Panc1 (cell line): Measurements from ENCODE around the gene CEP44. TPM values are rescaled to one million over a fixed set of nuclear protein-coding genes. Genes with fewer than 3 reads are reported as not detected.

Source experiments
- ATAC-seq: fragments of 200-7000 bp; cut with Tn5 transposase; 2 replicates; pipeline ENCODE4 v1.9.1; 2020; ENCODE audit warnings: mild to moderate bottlenecking, moderate library complexity
- BruUV-seq: library from RNA; stranded (reverse); fragments of 400-500 nt; replicated peaks from 2 replicates; lab custom pipeline; 2021; lab: Mats Ljungman, UMichigan
- CTCF ChIA-PET: fragments of 300-600 bp; sonication (Branson Sonifier 250); formaldehyde crosslinking; loops from one replicate; lab custom pipeline; 2022; ENCODE audit warnings: antibody characterized with exemption; lab: Charles Lee
- POLR2A ChIA-PET: fragments of 300-600 bp; sonication (Branson Sonifier 250); formaldehyde crosslinking; loops from one replicate; lab custom pipeline; 2022; ENCODE audit warnings: antibody characterized with exemption; lab: Charles Lee
- DNase-seq: peaks from one replicate; pipeline ENCODE4 v3.0.0-alpha.2; 2010; ENCODE audit warnings: low read depth, low spot score
- H3K27ac ChIP-seq: 2 replicates; pipeline ENCODE4 v1.5.1; 2011; ENCODE audit warnings: mild to moderate bottlenecking, low read length, inconsistent platforms
- H3K27me3 ChIP-seq: fragments of 200-500 bp; sonication (Bioruptor generic); 2 replicates; pipeline ENCODE4 v1.6.0; 2014; ENCODE audit warnings: low read length, inconsistent platforms; ENCODE audit not compliant: control insufficient read depth, insufficient read depth
- H3K36me3 ChIP-seq: fragments of 200-500 bp; sonication (Bioruptor generic); 2 replicates; pipeline ENCODE4 v1.5.1; 2014; ENCODE audit warnings: inconsistent platforms, mild to moderate bottlenecking, low read length, moderate library complexity; ENCODE audit not compliant: control insufficient read depth, insufficient read depth
- H3K4me1 ChIP-seq: 2 replicates; pipeline ENCODE4 v1.5.1; 2011; ENCODE audit warnings: inconsistent platforms, mild to moderate bottlenecking, low read length, moderate library complexity; ENCODE audit not compliant: control insufficient read depth, insufficient read depth
- H3K4me3 ChIP-seq, 2 experiments: 2 replicates each; pipeline ENCODE4 v1.5.1; 2011 to 2012; ENCODE audit warnings: low read depth in 2 of 2, low read length in 2 of 2, mild to moderate bottlenecking in 2 of 2, inconsistent platforms in 1 of 2, moderate library complexity in 1 of 2
- H3K9me3 ChIP-seq: fragments of 200-500 bp; sonication (Bioruptor generic); 2 replicates; pipeline ENCODE4 v1.5.1; 2014; ENCODE audit warnings: low read depth, mild to moderate bottlenecking, inconsistent platforms, low read length, moderate library complexity; ENCODE audit not compliant: control insufficient read depth, insufficient read depth
- POLR2AphosphoS5 ChIP-seq: IDR thresholded peaks from 2 replicates; pipeline ENCODE4 v1.6.1; 2012; ENCODE audit warnings: mild to moderate bottlenecking, low read depth, low read length, moderate library complexity
- SIN3A ChIP-seq: IDR thresholded peaks from 2 replicates; pipeline ENCODE4 v1.6.1; 2012; ENCODE audit warnings: low read depth, mild to moderate bottlenecking, low read length, moderate library complexity, borderline replicate concordance; ENCODE audit not compliant: insufficient read depth
- TCF7L2 ChIP-seq: IDR thresholded peaks from 2 replicates; pipeline ENCODE4 v1.6.1; 2011; ENCODE audit warnings: mild to moderate bottlenecking, low read depth, low read length, inconsistent platforms
- in situ Hi-C: cut with HindIII; loops from 2 replicates; pipeline ENCODE4 v1.10.0; 2016; ENCODE audit warnings: low sequenced_read_pairs, low pct_unique_long_range_greater_than_20kb
- intact Hi-C: fragments of 100-400 bp; cut with micrococcal nuclease; formaldehyde crosslinking; loops from one replicate; pipeline ENCODE4 v1.10.0; 2022; ENCODE audit not compliant: unreplicated experiment
- total RNA-seq: library from RNA; stranded (reverse); gene quantifications from one replicate; pipeline ENCODE4 v1.2.1, GENCODE V29; 2021; ENCODE audit not compliant: unreplicated experiment
- TF ChIP-seq, protein P1 (sequence below), 2 experiments: IDR thresholded peaks; 2 replicates each; pipeline ENCODE4 v1.6.1; 2011 to 2012; ENCODE audit warnings: low read depth in 2 of 2, control low read depth in 1 of 2, low read length in 1 of 2, mild to moderate bottlenecking in 1 of 2, moderate library complexity in 1 of 2; ENCODE audit not compliant: insufficient read depth in 1 of 2
- TF ChIP-seq, protein P2 (sequence below): fragments of 450-650 bp; IDR thresholded peaks from 2 replicates; pipeline ENCODE4 v1.5.1; 2017; ENCODE audit warnings: mild to moderate bottlenecking

Gene CEP44
- total RNA-seq, 1 experiment from 2014 or later, result 9.8 TPM

DNA sequence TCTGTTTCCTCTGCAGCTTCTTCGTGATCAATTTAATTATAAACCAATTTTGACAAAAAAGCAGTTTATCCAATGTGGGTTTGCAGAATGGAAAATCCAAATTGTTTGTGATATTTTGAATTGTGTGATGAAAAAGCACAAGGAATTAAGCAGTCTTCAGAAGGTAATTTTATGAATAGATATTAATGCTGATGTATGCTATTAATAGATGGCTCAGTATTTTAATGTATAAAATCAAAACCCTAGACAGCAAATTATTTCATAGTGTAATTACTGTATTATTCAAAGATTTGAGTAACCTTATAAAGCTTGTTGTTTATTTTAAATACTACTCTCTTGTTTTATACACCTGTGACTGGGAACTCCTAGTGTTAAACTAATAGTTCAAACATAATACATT lies 20.0 kb downstream of the CEP44 start:
- in situ Hi-C loops, result no loop called here
- no TSS peak for BruUV-seq
- ATAC-seq, result no peak

DNA sequence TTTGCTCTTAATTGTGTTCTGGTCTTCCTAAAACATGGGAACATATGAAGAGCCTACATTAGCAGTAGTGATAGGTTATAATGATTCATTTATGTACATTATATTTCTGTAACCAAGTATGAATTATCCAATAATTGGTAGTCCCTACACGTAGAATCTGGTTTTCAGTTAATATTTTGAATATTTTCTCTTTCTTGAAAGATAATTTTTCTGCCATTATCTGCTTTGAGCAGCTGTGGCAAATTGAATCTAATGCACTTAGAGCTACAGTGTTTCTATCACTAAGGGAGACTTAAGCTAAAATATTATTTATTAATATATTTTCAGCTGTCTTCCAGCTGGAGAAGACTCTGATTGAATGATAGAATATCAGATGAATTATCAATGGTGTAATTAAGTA lies 21.0 kb downstream of the CEP44 start:
- DNase-seq (no peak), ATAC-seq (no peak)
- Histone ChIP-seq H3K9me3 (no peaks in the 10 kb centered on the region), H3K4me1 (no peaks in the 10 kb centered on the region), H3K27me3 (no peaks in the 10 kb centered on the region), H3K27ac (no peak overlapping the region), H3K4me3 (no peak overlapping the region), H3K36me3 (peaks cover 2% of the 10 kb centered on the region; the same call in 1 of the 2 replicates)
- ChIA-PET POLR2A (no interaction called here), CTCF (no interaction called here)
- no TSS peak for BruUV-seq
- no peak for TF ChIP-seq POLR2AphosphoS5
- no peak for TF ChIP-seq SIN3A
- TF ChIP-seq, protein P1, sequence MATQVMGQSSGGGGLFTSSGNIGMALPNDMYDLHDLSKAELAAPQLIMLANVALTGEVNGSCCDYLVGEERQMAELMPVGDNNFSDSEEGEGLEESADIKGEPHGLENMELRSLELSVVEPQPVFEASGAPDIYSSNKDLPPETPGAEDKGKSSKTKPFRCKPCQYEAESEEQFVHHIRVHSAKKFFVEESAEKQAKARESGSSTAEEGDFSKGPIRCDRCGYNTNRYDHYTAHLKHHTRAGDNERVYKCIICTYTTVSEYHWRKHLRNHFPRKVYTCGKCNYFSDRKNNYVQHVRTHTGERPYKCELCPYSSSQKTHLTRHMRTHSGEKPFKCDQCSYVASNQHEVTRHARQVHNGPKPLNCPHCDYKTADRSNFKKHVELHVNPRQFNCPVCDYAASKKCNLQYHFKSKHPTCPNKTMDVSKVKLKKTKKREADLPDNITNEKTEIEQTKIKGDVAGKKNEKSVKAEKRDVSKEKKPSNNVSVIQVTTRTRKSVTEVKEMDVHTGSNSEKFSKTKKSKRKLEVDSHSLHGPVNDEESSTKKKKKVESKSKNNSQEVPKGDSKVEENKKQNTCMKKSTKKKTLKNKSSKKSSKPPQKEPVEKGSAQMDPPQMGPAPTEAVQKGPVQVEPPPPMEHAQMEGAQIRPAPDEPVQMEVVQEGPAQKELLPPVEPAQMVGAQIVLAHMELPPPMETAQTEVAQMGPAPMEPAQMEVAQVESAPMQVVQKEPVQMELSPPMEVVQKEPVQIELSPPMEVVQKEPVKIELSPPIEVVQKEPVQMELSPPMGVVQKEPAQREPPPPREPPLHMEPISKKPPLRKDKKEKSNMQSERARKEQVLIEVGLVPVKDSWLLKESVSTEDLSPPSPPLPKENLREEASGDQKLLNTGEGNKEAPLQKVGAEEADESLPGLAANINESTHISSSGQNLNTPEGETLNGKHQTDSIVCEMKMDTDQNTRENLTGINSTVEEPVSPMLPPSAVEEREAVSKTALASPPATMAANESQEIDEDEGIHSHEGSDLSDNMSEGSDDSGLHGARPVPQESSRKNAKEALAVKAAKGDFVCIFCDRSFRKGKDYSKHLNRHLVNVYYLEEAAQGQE (IDR thresholded peaks at IDR 0.05; ENCODE audit: insufficient read depth in 1 of 2, low read depth in 2 of 2, low read length in 1 of 2), result no peak
- TF ChIP-seq, protein P2, sequence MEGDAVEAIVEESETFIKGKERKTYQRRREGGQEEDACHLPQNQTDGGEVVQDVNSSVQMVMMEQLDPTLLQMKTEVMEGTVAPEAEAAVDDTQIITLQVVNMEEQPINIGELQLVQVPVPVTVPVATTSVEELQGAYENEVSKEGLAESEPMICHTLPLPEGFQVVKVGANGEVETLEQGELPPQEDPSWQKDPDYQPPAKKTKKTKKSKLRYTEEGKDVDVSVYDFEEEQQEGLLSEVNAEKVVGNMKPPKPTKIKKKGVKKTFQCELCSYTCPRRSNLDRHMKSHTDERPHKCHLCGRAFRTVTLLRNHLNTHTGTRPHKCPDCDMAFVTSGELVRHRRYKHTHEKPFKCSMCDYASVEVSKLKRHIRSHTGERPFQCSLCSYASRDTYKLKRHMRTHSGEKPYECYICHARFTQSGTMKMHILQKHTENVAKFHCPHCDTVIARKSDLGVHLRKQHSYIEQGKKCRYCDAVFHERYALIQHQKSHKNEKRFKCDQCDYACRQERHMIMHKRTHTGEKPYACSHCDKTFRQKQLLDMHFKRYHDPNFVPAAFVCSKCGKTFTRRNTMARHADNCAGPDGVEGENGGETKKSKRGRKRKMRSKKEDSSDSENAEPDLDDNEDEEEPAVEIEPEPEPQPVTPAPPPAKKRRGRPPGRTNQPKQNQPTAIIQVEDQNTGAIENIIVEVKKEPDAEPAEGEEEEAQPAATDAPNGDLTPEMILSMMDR, result no peak
- no peak for TF ChIP-seq TCF7L2
- intact Hi-C loops, result no loop called here
- in situ Hi-C loops, result no loop called here

More for the DNA sequence above, 20.0 kb downstream of the CEP44 start:
- H3K4me3 ChIP-seq, result no peak overlapping the region
- ChIA-PET POLR2A (no interaction called here), CTCF (no interaction called here)
- no peaks in the 10 kb centered on the region for H3K4me1 ChIP-seq
- no peaks in the 10 kb centered on the region for H3K9me3 ChIP-seq
- intact Hi-C loops, result no loop called here
- H3K27ac ChIP-seq, result no peak overlapping the region
- DNase-seq, result no peak
- 0 out of 2 replicates have a peak, but pooled peaks cover 2% of the 10 kb centered on the region for H3K36me3 ChIP-seq
- no peak for TF ChIP-seq POLR2AphosphoS5
- TF ChIP-seq, protein P2, result no peak
- no peak for TF ChIP-seq TCF7L2
- H3K27me3 ChIP-seq, result no peaks in the 10 kb centered on the region
